ENCODE measurements around the gene PRIM2.
"Not testable (repeated sequence)": the region's sequence is repeated elsewhere in the genome, so short reads cannot be mapped to it uniquely, and the experiment has no call there.

PRIM2 gene

DNA sequence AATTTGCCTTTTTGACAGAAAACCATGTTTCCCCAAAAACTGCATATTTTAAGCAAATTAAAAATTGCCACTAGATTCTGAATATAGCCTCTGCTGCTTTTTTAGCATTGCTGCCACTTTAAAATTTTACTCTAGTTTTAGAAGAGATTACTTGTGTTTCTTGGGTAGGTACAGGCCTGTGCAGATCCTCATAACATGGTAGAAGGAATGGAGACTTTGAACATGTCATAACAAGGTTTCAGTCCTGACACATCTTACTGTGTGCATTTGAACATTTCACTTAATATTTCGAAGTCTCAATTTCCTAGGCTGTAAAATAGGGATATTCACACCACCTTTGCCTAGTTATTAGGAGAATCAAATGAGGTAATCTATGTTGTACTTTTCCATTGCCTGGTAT is 259.6 kb downstream of the PRIM2 start:
- not testable (repeated sequence) for DNase-seq (ENCODE audit: low read depth in 2 of 3, low spot score in 1 of 3)

DNA sequence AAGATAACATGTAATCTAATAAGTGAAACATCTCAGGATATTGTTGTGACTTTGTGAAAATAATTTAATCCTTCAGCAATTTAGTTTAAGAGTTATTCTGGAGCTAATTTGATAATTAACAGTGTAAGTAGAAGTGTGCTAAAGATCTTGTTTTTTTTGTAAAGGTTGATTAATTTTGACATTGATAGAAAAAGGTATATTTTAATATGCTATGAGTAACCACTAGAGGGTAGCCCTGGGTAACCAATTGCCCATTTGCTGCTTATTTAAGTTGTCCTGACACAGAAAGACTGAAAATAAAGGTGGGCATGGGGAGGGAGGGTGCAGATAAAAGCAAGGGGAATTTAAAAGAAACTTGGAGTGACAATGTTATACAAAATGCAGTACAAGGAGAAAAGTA is 262.1 kb downstream of the PRIM2 start:
- DNase-seq (ENCODE audit: low read depth in 2 of 3, low spot score in 1 of 3) = not testable (repeated sequence)

DNA sequence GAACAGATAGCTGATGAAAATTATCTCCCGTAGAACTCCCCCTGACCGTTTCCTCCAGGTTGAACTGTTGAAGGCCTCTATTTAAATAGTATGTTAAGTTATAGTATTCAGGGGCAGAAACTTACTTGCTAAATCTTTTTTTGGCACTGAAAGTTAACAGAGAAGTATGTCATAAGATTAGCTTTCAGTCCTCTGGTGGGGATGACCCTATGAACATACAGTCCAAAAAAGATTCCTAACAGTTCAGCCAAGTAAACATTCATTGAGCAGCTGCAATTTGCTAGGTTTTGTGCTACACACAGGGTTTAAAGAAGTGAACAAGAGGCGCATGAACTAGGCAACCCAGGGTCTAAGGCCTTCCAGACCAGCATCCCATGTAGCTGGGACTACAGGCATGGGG is 264.2 kb downstream of the PRIM2 start:
- DNase-seq (ENCODE audit: low read depth in 2 of 3, low spot score in 1 of 3) = not testable (repeated sequence)

DNA sequence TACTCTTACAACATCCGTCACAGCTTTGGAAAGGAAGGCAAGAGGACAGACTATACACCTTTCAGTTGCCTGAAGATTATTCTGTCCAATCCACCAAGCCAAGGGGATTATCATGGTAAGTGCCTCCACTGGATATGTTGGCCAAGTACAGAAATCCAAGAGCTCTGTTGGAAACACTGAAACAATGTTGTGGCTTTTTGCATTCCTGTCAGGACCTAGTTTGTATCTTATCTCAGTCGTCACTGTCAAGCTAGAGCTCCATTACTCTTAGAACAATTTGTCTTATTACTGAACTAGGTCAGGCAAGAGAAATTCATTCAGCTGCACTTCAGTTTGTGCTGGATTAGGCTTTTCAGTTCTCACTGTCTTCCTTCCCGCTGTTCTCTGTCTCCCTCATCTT is 283.7 kb downstream of the PRIM2 start:
- not testable (repeated sequence) for DNase-seq (ENCODE audit: low read depth in 2 of 3, low spot score in 1 of 3)

DNA sequence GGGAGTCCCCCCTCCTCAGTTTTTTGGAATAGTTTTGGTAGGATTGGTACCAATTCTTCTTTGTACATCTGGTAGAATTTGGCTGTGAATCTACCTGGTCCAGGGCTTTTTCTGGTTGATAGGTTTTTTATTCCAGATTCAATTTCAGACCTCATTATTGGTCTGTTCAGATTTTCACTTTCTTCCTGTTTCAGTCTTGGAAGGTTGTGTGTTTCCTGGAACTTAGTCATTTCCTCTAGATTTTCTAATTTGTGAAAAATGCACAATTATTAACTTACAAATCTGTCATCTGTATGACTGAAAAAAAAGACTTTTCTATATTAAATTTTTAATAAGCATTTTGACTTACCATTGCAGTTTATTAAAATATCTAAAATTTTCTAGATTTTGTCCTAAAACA is 287.9 kb downstream of the PRIM2 start:
- not testable (repeated sequence) for DNase-seq (ENCODE audit: low read depth in 2 of 3, low spot score in 1 of 3)

DNA sequence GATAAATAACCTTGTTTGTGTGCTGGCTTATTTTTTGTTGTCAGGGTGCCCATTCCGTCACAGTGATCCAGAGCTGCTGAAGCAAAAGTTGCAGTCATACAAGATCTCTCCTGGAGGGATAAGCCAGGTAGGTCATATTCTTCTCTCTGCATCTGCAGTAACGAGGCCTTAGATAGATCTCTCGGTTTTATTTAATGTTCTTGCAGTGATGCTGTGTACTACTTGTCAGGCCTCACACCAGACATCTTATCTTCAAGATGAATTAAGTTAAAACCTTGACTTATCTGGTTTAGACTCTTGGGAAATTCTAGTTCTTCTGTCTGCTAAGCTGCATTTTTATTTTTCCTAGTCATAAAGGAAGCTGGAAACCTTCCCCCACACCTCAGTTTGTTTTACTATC is 288.9 kb downstream of the PRIM2 start:
- DNase-seq (ENCODE audit: low read depth in 2 of 3, low spot score in 1 of 3) = not testable (repeated sequence)

DNA sequence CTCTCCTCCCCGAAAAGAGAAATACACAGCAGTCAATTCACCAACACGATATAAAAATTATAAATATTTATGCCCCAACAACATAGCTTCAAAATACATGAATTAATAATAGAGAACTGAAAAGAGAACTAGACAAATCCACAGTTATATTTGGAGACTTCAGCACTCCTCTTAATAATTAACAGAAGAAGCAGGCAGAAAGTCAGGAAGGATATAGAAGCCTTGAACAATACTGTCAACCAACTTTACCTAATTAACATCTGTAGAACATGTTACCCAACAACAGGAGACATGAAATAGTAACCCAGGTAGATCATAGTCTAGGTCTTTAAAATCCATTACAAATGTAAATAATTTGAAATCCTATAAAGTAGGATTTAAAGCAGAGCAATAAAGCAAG is 293.2 kb downstream of the PRIM2 start:
- not testable (repeated sequence) for DNase-seq (ENCODE audit: low read depth in 2 of 3, low spot score in 1 of 3)

DNA sequence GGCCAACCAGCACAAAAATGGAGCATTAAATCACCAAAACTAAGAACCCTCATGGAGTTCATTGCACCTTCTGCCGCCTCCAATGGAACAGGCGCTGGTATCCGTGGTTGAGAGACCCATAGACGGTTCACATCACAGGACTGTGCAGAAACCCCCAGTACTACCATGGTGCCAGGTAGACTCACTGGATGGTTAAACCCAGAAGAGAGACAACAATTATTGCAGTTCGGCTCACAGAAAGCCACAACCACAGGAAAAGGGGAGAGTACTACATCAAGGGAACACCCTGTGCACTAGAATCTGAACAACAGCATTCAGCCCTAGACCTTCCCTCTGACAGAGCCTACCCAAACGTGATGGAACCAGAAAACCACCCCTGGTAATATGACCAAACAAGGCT is 301.5 kb downstream of the PRIM2 start:
- DNase-seq (ENCODE audit: low read depth in 2 of 3, low spot score in 1 of 3) = not testable (repeated sequence)

DNA sequence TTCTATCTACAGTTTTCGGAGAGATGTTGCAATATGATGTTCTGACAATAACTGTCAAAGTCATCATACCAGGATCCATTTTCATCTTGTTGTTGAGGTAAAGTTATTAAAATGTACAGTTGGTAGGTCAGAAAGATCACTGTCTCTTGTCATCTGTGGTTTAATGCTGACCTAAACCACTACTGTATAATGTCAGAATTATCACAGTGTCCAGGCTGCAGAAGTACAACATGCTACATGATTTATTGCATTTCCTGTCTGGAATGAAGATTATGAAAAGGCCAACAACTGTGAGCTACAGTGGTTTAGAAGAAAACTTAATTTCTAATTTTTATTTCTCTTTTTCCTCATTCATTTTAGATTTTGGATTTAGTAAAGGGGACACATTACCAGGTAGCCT is 314.3 kb downstream of the PRIM2 start:
- DNase-seq (ENCODE audit: low read depth in 2 of 3, low spot score in 1 of 3) = not testable (repeated sequence)

DNA sequence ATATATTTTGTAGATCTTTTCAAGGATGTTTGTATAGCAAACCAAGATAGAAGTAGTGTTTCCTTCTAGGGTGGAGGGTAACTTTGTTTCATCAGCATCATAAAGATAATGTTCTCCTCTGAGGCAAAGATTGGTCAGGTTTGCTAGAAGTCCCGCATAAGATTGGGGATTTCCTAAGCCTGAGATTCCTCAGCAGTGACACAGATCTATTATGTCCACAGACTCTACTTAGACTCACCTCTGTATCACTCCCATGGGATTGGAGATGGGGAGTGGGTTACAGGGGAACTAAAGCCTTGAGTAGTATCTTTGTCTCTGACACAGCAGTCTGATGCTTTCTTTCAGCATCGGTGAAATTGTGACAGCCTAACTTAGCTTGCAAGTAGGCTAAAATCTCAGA is 341.1 kb downstream of the PRIM2 start:
- not testable (repeated sequence) for DNase-seq (ENCODE audit: low read depth in 2 of 3, low spot score in 1 of 3)

DNA sequence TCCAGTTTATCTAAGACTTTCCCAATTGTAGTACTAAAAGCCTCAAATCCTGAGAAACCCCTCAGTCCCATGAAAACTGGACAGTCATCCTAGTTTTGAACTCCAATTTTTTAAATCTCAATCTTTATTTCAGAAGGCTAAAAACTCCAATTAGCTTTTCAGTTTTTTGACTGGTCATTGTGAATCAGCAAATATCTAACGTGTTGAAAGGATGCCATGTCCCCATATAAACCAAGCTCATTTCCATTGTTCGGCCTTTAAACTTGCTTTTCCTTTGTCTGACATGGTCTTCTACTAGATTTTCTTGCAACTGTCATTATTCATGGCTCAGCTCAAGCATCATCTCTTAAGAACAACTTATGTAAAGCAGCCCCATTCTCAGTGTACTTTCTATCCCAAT is 342.4 kb downstream of the PRIM2 start:
- DNase-seq (ENCODE audit: low read depth in 2 of 3, low spot score in 1 of 3) = not testable (repeated sequence)

DNA sequence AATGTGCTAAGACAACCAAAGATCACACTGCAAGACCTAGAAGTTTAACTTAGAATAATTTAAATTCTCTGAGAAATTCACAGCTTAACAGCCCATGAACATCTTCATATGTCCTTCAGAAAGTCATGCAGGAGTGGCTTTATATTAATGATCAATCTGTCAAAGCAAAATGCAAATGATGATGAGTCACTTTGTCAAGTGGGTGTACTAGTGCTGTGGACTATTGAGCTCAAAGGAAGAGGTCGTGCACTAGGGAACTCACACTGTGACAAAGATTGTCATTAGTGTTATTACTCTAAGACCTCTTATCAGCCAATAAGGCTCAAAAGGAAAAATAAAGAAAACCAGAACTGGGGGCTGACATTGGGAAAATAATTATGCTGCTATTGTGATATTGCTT is 343.5 kb downstream of the PRIM2 start:
- DNase-seq (ENCODE audit: low read depth in 2 of 3, low spot score in 1 of 3) = not testable (repeated sequence)

DNA sequence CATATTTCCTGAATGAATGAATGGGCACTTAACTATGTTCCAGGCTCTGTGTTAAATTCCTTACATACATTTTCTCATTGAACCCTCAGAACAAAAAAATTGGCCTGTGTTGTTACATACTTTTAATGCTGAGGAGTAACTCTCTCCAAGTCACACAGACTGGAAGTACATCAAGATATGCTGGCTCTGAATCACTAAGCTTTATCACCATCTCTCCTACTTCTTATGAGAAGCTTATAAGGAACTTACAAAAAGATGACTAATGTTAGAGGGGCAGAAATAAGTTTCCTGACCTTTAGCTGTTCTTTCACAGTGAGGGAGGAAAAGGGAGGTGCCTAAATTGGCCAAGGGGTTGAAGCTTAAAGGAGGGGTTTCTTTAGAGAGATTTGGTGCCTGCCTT is 350.7 kb downstream of the PRIM2 start:
- not testable (repeated sequence) for DNase-seq (ENCODE audit: low read depth in 2 of 3, low spot score in 1 of 3)

DNA sequence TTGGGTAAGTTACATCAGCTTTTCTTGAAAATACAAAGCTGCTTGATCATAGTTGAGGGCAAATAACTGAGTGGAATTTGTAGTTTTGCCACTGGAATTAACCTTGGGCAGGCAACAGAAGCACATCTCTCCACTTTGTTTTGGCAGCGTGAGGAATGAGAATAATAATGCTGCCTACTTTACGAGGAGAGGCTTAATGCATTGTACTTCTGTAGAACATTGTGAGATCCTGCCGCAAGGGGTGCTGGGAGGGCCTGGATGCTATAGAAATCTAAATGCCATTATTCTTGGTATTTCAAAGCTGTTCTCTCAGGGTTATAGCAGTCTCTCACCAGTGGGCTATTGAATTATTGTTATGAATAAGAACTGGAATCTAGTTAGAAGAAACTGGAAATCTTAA is 353.8 kb downstream of the PRIM2 start:
- DNase-seq (ENCODE audit: low read depth in 2 of 3, low spot score in 1 of 3) = not testable (repeated sequence)

DNA sequence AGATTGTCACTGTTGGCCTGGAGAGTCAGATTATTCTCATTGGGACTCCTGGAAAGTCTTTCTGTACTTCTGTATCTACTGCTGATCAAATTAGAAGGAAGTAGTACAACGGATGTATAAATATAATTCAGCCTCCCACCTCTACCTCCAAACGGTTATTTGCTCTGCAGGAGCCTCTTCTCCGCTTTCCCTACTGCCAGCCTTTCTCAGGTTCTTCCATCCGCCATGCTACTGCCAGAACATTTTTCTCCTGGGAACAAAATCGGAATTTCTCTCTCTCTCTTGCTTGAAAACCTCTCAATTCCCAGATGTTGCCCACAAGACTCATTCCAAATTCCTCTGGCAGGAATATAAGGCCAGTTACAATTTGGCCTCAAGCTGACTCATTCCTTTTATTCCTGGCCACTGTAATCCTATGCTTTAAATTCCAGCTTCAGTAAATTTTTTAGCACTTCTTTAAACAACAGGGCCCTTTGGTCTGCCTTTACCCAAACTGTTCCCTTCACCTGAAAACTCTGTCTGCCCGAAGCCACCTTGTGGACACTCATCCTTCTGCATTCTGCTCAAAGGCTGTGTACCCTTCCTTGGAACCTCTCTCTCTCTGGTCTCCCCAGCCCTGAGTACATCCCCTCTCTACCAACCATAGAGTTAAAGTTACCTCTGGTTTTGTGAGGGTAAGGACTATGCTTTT is 354.7 kb downstream of the PRIM2 start:
- not testable (repeated sequence) for DNase-seq (ENCODE audit: low read depth in 2 of 3, low spot score in 1 of 3)

DNA sequence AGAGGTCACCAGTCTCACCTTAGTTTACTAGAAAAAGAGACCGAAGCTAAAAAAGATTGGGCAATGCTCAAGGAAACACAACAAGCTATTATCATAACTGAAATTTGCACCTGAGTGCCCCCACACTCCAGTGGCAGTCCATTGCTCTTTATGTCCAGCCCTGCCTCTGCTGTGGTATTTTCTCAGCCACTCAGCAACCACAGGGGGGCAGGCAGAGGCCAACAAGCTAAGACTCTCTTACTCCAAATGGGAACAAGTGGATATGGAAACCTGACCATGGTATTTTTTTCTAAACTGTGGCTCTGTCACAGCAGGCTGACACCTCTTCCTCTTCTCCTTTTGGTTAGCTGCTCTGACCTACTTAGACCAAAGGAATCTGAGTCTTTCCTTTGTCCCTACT is 355.9 kb downstream of the PRIM2 start:
- DNase-seq (ENCODE audit: low read depth in 2 of 3, low spot score in 1 of 3) = not testable (repeated sequence)

DNA sequence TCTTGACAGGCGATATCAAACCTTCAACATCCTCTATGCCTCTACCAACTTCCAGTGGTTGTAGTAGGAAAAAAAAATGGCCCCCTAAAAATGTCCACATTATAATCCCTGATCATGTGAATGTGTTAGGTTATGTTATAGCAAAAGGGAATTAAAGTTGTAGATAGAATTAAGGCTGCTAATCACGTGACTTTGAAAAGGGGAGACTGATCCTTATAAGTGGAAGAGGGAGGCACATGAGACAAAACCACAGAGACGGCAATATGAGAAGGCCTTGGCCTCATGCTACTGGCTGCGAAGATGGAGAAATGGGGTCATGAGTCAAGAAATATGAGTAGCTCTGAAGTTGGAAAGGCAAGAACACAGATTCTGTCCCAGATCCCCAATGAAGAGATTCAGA is 358.0 kb downstream of the PRIM2 start:
- not testable (repeated sequence) for DNase-seq (ENCODE audit: low read depth in 2 of 3, low spot score in 1 of 3)

DNA sequence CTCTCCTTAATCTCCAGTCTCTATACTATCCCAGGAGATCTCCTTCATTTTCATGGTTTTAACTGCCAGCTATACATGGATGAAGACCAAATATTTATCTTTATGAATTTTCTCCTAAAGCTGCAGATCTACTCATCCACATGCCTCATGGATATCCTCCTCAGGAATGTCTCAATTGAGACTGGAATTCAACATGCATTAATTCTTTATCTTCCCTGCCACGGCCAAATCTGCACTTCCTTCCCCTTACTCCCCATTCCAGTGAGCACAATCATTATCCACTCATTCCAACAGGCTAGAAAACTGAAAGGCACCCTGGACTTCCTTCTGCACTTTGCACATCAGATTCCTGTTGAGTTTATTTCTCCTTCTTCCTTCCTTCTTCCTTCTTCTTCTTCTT is 379.0 kb downstream of the PRIM2 start:
- DNase-seq (ENCODE audit: low read depth in 2 of 3, low spot score in 1 of 3) = not testable (repeated sequence)
